ENCODE data around the gene TNFRSF6B.
"Not testable (repeated sequence)": the region's sequence is repeated elsewhere in the genome, so short reads cannot be mapped to it uniquely, and the experiment has no call there.

TNFRSF6B gene

DNA sequence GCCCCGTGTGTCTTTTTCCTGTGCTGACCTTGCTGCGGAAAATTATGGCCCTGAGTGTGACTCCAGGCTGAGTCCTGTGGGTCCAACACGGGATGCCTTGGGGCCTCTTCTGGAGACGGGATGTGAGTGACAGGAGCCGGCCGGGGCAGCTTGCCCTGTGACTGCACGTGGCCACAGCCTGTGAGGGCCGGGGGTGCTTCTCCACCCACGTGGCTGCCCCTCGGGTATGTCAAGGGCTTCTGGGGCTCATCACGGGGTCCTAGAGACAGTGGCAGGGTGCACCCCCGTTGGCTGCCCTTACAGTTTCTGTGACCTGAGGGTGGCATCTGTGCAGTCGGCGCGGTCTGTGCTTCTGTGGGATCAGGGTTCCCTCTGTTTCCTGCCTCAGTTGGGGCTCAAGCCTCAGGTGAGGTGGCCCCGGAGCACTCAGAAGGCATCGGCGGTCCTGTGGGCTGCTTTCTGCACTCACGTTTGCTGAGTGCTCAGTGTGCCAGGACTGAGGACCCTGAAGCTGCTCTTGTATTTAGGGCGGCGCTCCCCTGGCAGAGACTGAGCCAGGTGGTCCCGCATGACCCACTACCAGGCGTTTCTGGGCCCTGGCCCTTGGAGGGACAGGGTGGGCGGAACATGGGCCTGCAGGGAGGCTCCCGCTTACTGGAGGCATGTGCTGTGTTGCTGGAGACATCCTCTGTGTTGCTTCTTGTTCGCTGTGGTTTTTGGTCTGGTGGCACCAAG is 33.0 kb upstream of the TNFRSF6B start:
- Histone ChIP-seq H3K9ac (ENCODE audit: low read depth, low read length) (no peak overlapping the region), H3K27me3 (ENCODE audit: control insufficient read depth, insufficient read depth, low read length) (no peaks in the 10 kb centered on the region), H3K9me3 (ENCODE audit: control insufficient read depth, insufficient read depth, low read length) (no peaks in the 10 kb centered on the region), H3K27ac (ENCODE audit: low read depth, low read length) (no peak overlapping the region), H3K4me1 (ENCODE audit: control insufficient read depth, insufficient read depth, low read length) (peaks cover 5% of the 10 kb centered on the region), H3K4me3 (ENCODE audit: low read depth, low read length) (no peak overlapping the region), H3K36me3 (ENCODE audit: control insufficient read depth, insufficient read depth, low read length) (peaks cover 72% of the 10 kb centered on the region)

DNA sequence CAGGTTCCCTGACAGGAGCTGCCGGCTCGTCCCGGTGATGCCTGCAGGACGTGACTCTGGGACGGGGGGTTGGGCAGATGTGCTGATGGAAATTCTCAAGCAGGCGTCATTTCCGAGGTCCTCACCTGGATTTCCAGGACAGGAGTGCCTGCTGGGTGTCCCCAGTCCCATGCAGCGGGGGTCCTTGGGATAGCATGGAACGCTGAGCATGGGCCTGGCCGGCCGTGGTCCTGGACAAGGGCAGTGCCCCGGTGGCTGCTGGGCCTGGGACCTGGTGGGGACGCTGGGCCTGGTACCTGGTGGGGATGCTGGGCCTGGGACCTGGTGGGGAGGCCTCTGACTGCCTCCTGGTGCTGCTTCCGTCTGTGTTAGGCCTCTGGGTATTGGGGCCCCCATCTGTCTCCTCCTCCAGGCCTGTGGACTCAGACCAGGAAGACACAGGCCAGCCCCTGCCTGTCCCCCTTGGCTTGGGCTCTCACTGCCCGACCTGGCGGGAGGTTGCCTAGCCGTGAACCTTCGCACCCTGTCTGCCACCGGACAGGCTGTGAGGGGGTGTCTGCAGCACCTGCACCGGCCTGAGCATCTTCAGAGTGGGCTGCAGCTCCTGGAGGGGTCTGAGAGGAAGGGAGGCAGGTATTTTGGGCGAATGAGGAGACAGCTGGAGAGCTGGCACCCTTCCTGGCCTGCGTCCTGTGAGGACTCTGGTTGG is 32.2 kb upstream of the TNFRSF6B start:
- H3K27ac ChIP-seq (ENCODE audit: low read depth, low read length): no peak overlapping the region
- no peaks in the 10 kb centered on the region for H3K9me3 ChIP-seq (ENCODE audit: control insufficient read depth, insufficient read depth, low read length)
- peaks cover 2% of the 10 kb centered on the region for H3K4me1 ChIP-seq (ENCODE audit: control insufficient read depth, insufficient read depth, low read length)
- no peak overlapping the region for H3K9ac ChIP-seq (ENCODE audit: low read depth, low read length)
- H3K4me3 ChIP-seq (ENCODE audit: low read depth, low read length): no peak overlapping the region
- H3K27me3 ChIP-seq (ENCODE audit: control insufficient read depth, insufficient read depth, low read length): no peaks in the 10 kb centered on the region
- H3K36me3 ChIP-seq (ENCODE audit: control insufficient read depth, insufficient read depth, low read length): peaks cover 80% of the 10 kb centered on the region

DNA sequence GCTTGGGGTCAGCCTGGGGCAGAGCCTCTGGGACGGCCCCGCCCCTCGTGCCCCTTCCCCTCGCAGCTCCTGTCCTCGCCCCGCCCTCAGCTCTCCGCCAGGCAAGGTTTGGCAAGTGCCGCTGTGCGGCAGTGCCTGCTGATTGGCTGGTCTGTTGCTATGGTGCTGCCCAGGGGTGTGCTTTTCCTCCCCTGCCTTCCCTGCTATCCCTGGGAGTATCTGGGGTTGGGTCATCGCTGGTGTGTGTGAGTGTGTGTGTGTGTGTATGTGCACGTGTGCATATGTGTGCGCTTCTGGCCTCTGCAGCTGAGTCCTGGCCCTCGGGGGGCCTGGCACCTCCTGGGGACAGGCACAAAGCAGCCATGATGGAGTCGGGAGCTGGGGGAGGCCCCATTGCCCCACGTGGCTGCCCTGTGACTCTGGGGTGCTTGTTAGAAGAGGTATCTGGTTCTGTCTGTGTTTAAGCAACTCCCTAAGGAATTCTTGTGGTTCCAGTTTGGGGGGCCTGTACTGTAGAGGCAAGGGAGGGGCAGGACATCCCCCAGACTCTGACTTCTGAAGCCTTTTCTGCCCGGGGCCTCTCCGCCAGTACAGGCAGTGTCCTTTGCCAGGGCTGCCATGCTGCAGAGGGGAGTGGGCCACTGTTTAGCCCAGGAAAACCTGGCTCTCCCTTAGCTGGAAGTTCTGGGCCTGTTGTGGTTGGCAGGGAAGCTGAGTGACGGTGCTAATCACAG is 31.4 kb upstream of the TNFRSF6B start:
- no peaks in the 10 kb centered on the region for H3K9me3 ChIP-seq (ENCODE audit: control insufficient read depth, insufficient read depth, low read length)
- peaks cover 79% of the 10 kb centered on the region for H3K36me3 ChIP-seq (ENCODE audit: control insufficient read depth, insufficient read depth, low read length)
- H3K4me1 ChIP-seq (ENCODE audit: control insufficient read depth, insufficient read depth, low read length): no peaks in the 10 kb centered on the region
- H3K27ac ChIP-seq (ENCODE audit: low read depth, low read length): no peak overlapping the region
- no peak overlapping the region for H3K9ac ChIP-seq (ENCODE audit: low read depth, low read length)
- no peaks in the 10 kb centered on the region for H3K27me3 ChIP-seq (ENCODE audit: control insufficient read depth, insufficient read depth, low read length)
- no peak overlapping the region for H3K4me3 ChIP-seq (ENCODE audit: low read depth, low read length)

DNA sequence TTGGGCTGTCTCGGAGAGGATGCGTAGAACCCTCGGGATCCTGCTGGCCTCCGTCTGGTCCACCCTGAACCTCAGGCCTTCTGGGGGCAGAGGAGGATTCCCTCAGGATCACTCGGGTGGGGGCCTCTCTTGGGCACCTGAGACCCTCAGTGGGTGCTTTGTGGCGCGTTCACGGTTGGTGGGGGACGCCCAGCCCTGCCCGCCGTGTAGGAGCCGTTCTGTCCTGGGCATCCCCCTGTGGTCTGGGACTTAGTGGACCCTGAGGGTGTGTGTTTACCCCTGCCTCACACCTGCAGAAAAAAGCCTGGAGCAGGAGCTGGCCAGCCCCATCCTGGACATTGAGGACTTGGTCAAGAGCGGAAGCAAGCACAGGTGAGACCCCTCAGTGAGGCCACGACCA is 30.7 kb upstream of the TNFRSF6B start:
- H3K9me3 ChIP-seq (ENCODE audit: control insufficient read depth, insufficient read depth, low read length): no peaks in the 10 kb centered on the region
- no peak overlapping the region for H3K9ac ChIP-seq (ENCODE audit: low read depth, low read length)
- no peak overlapping the region for H3K27ac ChIP-seq (ENCODE audit: low read depth, low read length)
- H3K27me3 ChIP-seq (ENCODE audit: control insufficient read depth, insufficient read depth, low read length): no peaks in the 10 kb centered on the region
- H3K4me1 ChIP-seq (ENCODE audit: control insufficient read depth, insufficient read depth, low read length): no peaks in the 10 kb centered on the region
- H3K36me3 ChIP-seq (ENCODE audit: control insufficient read depth, insufficient read depth, low read length): peaks cover 72% of the 10 kb centered on the region
- no peak overlapping the region for H3K4me3 ChIP-seq (ENCODE audit: low read depth, low read length)

DNA sequence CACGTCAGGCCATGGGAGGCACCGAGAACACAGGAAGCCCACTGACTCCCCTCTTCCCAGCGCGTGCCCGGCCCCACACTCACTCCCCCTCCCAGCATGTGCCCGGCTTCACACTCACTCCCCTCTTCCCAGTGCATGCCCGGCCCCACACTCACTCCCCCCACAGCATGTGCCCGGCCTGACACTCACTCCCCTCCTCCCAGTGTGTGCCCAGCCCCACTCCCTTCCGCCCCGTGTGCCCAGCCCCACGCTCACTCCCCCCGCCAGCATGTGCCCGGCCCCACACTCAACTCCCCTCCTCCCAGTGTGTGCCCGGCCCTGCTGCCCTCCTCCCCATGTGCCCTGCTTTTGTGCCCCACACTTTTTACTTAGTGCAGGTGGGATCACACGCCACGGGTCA is 28.6 kb upstream of the TNFRSF6B start:
- Histone ChIP-seq H3K9me3 (ENCODE audit: control insufficient read depth, insufficient read depth, low read length) (no peaks in the 10 kb centered on the region), H3K36me3 (ENCODE audit: control insufficient read depth, insufficient read depth, low read length) (peaks cover 56% of the 10 kb centered on the region), H3K27me3 (ENCODE audit: control insufficient read depth, insufficient read depth, low read length) (no peaks in the 10 kb centered on the region), H3K4me1 (ENCODE audit: control insufficient read depth, insufficient read depth, low read length) (no peaks in the 10 kb centered on the region), H3K9ac (ENCODE audit: low read depth, low read length) (no peak overlapping the region), H3K4me3 (ENCODE audit: low read depth, low read length) (no peak overlapping the region), H3K27ac (ENCODE audit: low read depth, low read length) (no peak overlapping the region)

DNA sequence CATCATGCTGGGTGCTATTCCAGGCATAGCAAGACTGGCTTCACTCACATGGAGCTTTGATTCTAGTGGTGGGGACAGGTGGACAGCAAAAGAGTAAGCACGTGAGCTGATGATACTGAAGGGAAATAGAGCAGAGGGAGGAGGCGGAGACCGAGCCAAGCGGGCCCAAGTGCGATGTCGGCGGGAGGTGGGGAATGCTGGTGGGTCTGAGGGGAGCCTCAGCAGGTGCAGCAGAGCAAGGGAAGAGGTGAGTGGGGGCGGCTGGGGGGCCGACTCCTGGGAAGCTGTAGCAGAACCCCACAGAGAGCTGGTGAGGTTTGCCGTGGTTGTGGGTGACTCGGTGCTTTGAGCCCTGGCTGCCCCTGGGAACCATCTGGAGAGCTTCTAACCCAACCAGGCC is 28.1 kb upstream of the TNFRSF6B start:
- Histone ChIP-seq H3K4me3 (ENCODE audit: low read depth, low read length) (no peak overlapping the region), H3K27me3 (ENCODE audit: control insufficient read depth, insufficient read depth, low read length) (no peaks in the 10 kb centered on the region), H3K4me1 (ENCODE audit: control insufficient read depth, insufficient read depth, low read length) (no peaks in the 10 kb centered on the region), H3K9ac (ENCODE audit: low read depth, low read length) (no peak overlapping the region), H3K9me3 (ENCODE audit: control insufficient read depth, insufficient read depth, low read length) (no peaks in the 10 kb centered on the region), H3K36me3 (ENCODE audit: control insufficient read depth, insufficient read depth, low read length) (peaks cover 51% of the 10 kb centered on the region), H3K27ac (ENCODE audit: low read depth, low read length) (no peak overlapping the region)

DNA sequence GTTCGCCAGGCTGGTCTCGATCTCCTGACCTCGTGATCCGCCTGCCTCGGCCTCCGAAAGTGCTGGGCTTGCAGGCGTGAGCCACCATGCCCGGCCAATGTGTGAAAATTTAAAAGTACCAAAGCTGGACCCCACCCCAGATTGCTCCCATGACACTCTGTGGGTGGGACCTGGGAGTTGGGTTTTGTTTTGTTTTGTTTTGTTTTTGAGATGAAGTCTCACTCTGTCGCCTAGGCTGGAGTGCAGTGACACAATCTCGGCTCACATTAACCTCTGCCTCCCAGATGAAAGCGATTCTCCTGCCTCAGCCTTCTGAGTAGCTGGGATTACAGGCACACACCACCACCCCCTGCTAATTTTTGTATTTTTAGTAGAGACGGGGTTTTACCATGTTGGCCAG is 24.8 kb upstream of the TNFRSF6B start:
- H3K27ac ChIP-seq (ENCODE audit: low read depth, low read length); H3K4me3 ChIP-seq (ENCODE audit: low read depth, low read length); H3K9ac ChIP-seq (ENCODE audit: low read depth, low read length); H3K4me1 ChIP-seq (ENCODE audit: control insufficient read depth, insufficient read depth, low read length); H3K27me3 ChIP-seq (ENCODE audit: control insufficient read depth, insufficient read depth, low read length); H3K9me3 ChIP-seq (ENCODE audit: control insufficient read depth, insufficient read depth, low read length): not testable (repeated sequence)
- H3K36me3 ChIP-seq (ENCODE audit: control insufficient read depth, insufficient read depth, low read length): peaks cover 55% of the 10 kb centered on the region

DNA sequence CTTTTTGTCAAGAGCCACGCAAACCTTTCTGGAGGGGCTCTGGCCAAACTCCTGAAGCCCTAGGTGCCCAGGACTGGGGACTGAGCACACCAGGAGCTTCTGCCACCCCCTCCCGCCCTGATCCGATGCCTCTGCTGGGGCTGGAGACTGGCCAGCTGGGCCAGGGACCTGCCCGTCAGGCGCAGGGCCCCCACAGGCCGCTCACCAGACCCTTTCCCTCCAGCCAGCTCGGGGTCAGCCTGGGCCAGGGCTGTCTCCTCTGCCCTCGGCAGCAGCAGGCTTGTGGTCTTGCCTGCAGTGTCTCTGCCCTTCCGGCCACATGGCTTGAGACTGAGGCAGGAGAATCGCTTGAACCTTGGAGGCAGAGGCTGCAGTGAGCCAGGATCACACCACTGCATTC is 23.8 kb upstream of the TNFRSF6B start:
- no peaks in the 10 kb centered on the region for H3K9me3 ChIP-seq (ENCODE audit: control insufficient read depth, insufficient read depth, low read length)
- H3K4me3 ChIP-seq (ENCODE audit: low read depth, low read length): no peak overlapping the region
- H3K36me3 ChIP-seq (ENCODE audit: control insufficient read depth, insufficient read depth, low read length): peaks cover 48% of the 10 kb centered on the region
- no peak overlapping the region for H3K27ac ChIP-seq (ENCODE audit: low read depth, low read length)
- H3K9ac ChIP-seq (ENCODE audit: low read depth, low read length): no peak overlapping the region
- H3K27me3 ChIP-seq (ENCODE audit: control insufficient read depth, insufficient read depth, low read length): no peaks in the 10 kb centered on the region
- H3K4me1 ChIP-seq (ENCODE audit: control insufficient read depth, insufficient read depth, low read length): no peaks in the 10 kb centered on the region

DNA sequence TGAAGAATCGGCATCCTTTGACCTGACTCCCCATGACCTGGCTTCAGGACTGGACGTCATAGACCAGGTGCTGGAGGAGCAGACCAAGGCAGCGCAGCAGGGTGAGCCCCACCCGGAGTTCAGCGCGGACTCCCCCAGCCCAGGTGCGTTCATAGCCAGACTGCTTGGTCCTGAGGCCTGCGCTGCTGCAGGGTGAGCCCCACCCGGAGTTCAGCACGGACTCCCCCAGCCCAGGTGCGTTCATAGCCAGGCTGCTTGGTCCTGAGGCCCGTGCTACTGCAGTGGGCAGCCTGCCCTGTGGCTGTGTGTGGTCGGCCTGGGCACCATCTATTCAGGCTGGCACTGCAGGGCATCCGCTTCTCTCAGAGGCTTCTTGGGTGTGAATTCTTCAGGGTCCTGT is 22.5 kb upstream of the TNFRSF6B start:
- Histone ChIP-seq H3K27ac (ENCODE audit: low read depth, low read length) (no peak overlapping the region), H3K4me1 (ENCODE audit: control insufficient read depth, insufficient read depth, low read length) (no peaks in the 10 kb centered on the region), H3K9ac (ENCODE audit: low read depth, low read length) (no peak overlapping the region), H3K36me3 (ENCODE audit: control insufficient read depth, insufficient read depth, low read length) (peaks cover 46% of the 10 kb centered on the region), H3K4me3 (ENCODE audit: low read depth, low read length) (no peak overlapping the region), H3K9me3 (ENCODE audit: control insufficient read depth, insufficient read depth, low read length) (no peaks in the 10 kb centered on the region), H3K27me3 (ENCODE audit: control insufficient read depth, insufficient read depth, low read length) (no peaks in the 10 kb centered on the region)

DNA sequence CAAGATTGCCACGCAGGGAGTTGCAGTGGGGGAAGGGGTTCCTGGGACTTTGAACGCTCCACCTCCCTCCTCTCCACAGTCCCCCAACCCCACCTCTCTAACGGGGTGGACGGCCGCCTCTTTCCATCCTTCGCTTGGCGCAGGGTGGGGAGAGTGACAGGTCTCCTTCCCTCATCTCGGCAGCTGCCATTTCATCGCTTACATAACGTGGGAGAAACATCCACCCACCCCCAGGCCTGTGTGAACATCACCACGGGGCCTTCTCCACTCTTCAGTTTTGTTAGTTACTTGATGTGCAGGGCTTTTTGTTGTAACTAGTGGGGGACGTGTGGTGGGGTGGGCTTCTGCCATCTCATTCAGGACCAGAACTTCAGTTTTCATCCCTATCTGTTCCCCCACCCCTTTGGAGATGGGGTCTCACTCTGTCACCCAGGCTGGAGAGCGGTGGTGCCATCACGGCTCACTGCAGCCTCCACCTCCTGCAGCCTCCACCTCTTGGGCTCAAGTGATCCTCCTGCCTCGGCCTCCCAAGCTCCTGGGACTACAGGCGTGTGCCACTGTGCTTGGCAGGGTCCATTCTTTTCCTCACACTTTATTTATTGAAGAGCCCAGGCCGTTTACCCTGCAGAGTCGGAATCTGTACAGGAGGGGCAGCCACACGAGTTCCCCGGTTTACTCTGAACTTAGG is 20.6 kb upstream of the TNFRSF6B start:
- no peaks in the 10 kb centered on the region for H3K9me3 ChIP-seq (ENCODE audit: control insufficient read depth, insufficient read depth, low read length)
- no peak overlapping the region for H3K9ac ChIP-seq (ENCODE audit: low read depth, low read length)
- no peak overlapping the region for H3K4me3 ChIP-seq (ENCODE audit: low read depth, low read length)
- no peak overlapping the region for H3K27ac ChIP-seq (ENCODE audit: low read depth, low read length)
- H3K27me3 ChIP-seq (ENCODE audit: control insufficient read depth, insufficient read depth, low read length): no peaks in the 10 kb centered on the region
- H3K4me1 ChIP-seq (ENCODE audit: control insufficient read depth, insufficient read depth, low read length): no peaks in the 10 kb centered on the region
- peaks cover 43% of the 10 kb centered on the region for H3K36me3 ChIP-seq (ENCODE audit: control insufficient read depth, insufficient read depth, low read length)
